GM13977 (cell line): ENCODE data around the gene ZBTB7C.

ENCODE experiments used
- DNase-seq: peaks from one replicate; pipeline ENCODE4 v3.0.0; 2012; ENCODE audit warnings: low spot score
- CTCF ChIP-seq: IDR thresholded peaks from 2 replicates; pipeline ENCODE4 v1.5.1; 2012; ENCODE audit warnings: mild to moderate bottlenecking, control low read depth; ENCODE audit not compliant: insufficient read depth; ENCODE audit errors: extremely low read depth, missing control alignments
- in situ Hi-C: fragments of 300-500 bp; cut with MboI; formaldehyde crosslinking; loops from one replicate; pipeline ENCODE4 v1.12.0; 2022; ENCODE audit warnings: low sequenced_read_pairs, low pct_unique_long_range_greater_than_20kb, mixed read lengths, inconsistent platforms; ENCODE audit not compliant: unreplicated experiment

The ZBTB7C gene

GRCh38 chr18:48333563-48333962 is 75.6 kb downstream of the ZBTB7C start:
- in situ Hi-C loops, result no loop called here
- TF ChIP-seq CTCF, result no peak
- DNase-seq, result no peak

DNA sequence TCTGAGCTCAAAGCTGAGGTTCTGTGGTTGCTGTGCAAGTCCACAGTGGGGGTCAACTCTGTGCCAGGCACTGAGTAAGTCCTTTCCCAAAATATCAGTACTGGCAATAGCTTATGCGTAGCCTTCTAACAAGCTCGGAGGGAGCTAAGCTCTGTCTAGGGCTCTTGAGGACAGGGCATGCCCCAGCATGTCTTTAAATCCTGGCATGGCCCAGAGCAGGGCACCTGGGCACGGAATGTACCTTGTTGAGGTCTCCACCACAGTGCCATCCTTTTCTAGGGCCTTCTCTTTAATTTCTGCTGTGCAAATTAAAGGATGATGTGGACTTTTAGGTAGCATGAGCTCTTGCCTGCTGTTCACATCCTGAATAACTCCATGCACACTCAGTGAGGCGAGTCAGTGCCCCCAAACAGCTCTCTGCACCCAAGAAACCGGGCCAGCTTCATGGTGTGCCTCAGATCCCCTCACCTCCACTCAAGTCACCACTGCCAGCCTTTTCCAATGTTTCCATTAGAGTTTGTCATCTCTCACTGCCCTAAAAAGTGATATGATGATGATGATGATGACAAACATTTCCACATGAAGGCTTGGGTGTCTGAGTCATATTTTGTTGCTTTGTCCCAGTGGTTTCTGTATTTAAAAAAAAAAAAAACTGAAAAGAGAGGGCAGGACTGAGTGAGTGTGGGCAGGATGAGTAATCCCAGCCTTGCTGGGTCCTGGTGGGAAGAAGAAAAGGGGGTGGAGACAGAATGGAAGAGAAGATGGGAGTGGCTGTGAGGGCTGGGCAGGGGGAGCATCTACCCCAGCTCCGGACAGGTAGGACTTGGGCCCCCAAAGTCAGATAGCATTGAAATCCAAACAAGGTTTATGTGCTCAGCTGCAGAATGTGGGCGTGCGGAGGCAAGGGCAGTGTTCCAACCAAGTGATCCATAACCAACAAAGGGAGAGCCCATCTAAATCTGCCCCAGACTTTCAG is 78.9 kb downstream of the ZBTB7C start:
- in situ Hi-C loops, result no loop called here
- no peak for DNase-seq
- no peak for TF ChIP-seq CTCF

DNA sequence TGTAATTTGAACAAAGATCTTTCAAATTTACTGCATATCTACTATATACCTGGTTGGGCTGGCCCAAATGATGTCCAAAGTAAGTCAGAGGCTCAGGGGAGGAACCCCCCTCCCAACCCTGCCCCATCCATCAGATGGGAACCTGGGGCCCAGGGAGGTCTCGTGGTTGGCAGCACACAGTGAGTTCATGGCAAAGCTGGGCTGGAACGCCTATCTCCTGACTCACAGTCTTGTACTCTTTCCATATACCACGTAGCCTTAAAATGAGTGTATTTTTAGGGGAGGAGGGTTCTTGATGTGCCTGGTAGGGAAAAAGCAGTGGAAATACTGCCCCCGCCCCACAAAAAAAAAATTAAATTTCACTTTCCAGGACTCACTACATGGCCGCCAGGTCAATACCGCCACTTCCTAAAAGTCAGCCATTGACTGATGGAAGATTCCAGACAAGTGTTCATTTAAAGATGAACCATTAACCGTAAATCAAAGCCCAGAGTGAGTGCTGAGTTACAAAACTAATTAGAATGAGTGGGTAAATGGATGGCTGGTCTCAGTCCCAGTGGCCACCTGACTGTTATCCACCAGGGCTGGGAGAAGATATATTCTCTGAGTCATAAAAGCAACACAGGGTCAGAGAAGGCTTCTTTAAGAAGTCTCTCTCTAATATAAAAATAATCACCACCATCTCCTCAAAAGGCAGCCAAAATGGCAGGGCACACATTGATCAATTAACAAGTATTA is 80.5 kb downstream of the ZBTB7C start:
- no peak for DNase-seq
- TF ChIP-seq CTCF, result no peak
- in situ Hi-C loops, result no loop called here

GRCh38 chr18:48326901-48327675 is 82.1 kb downstream of the ZBTB7C start:
- no peak for DNase-seq
- in situ Hi-C loops, result no loop called here

GRCh38 chr18:48325115-48325665 is 84.0 kb downstream of the ZBTB7C start:
- in situ Hi-C loops, result no loop called here
- TF ChIP-seq CTCF, result no peak
- no peak for DNase-seq

More at GRCh38 chr18:48326901-48327675, 82.1 kb downstream of the ZBTB7C start:
- no peak for TF ChIP-seq CTCF

DNA sequence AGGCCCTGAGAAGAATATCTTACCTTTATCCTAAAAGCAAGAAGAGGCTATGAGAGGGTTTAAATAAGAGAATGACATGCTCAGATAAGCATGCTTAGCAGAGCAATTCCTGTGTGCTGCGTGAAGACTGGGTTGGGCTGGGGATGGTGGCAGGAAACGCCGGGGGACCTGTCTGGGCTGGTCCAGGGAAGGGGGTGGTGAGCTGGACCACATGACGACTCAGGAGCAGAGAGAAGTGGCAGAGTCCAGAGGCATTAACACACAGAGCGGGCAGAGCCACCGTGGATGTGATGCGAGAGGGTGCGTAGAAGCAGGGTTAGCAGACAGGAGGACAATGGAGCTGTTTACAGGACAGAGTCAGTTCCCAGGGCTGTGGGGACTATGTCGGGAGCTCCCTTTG is 84.5 kb downstream of the ZBTB7C start:
- no peak for DNase-seq
- in situ Hi-C loops, result no loop called here
- TF ChIP-seq CTCF, result no peak
